Measurements from ENCODE around the gene CEP126. TPM values are rescaled to one million over a fixed set of nuclear protein-coding genes. Genes with fewer than 3 reads are reported as not detected.

Gene CEP126
- total and polyA plus RNA-seq, 8 donors: 0.47 to 9.6 (median 1.7) TPM

DNA sequence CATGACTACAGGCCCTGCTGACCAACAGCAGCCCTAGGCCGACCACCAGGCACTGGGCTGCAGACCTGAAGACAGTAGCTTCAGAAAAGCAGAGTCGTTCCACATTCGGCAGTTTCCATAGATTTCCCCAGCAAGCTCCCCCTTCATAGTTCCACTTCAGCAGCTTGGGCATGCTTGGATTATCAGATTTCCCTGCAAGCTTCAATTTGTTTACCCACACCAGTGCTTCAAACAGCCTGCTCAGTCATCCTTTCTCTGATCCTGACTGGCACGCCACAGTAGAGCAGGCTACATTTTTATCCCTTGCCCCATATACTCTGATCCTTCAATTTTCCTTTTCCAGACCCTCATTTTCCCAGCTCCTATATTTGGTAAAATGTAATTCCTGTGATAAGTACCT, 81.3 kb downstream of the CEP126 start:
- DNase-seq (no peak), ATAC-seq (no peak), FAIRE-seq (no peak)
- Histone ChIP-seq H3K4me3 (no peak overlapping the region), H3K36me3 (no peaks in the 10 kb centered on the region), H3K9me3 (no peaks in the 10 kb centered on the region), H3K4me1 (no peaks in the 10 kb centered on the region), H3K27me3 (no peaks in the 10 kb centered on the region), H3K27ac (no peak overlapping the region)
- TF ChIP-seq, protein P1, sequence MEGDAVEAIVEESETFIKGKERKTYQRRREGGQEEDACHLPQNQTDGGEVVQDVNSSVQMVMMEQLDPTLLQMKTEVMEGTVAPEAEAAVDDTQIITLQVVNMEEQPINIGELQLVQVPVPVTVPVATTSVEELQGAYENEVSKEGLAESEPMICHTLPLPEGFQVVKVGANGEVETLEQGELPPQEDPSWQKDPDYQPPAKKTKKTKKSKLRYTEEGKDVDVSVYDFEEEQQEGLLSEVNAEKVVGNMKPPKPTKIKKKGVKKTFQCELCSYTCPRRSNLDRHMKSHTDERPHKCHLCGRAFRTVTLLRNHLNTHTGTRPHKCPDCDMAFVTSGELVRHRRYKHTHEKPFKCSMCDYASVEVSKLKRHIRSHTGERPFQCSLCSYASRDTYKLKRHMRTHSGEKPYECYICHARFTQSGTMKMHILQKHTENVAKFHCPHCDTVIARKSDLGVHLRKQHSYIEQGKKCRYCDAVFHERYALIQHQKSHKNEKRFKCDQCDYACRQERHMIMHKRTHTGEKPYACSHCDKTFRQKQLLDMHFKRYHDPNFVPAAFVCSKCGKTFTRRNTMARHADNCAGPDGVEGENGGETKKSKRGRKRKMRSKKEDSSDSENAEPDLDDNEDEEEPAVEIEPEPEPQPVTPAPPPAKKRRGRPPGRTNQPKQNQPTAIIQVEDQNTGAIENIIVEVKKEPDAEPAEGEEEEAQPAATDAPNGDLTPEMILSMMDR (IDR thresholded peaks at IDR 0.05): no peak
- intact Hi-C loops (cut with DNase I): no loop called here
- WGBS, 2 donors: 71 to 83% methylated on average over 4 of the region's 4 CpGs

DNA sequence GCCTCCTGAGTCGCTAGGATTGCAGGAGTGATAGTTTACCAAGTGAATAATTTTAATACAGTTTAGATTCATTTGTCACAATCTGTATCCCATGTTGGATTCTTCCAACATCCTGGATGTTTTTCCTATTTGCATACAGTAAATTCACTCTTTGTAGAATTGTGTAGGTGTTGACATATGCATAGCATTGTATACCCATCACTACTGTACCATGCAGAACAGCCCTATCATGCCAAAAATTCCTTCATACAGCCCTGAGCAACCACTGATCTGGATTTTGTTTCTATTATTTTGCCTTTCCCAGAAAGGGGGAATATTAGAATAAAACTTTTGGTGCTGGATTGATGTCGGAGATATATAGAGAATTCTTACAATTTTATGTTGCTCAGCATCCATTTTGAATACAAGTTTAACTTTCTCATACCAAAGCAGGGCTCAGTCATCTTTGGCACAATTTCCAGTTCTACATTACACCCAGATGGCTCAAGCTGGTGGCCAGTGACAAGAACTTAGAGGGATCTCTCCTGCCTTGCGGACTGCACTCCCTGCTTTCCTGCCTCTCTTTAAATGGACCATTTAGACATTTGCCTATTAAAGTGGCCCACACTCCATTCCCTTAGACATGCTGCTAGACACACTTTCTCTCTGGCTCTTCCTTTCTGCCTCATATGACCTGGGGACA, 87.0 kb downstream of the CEP126 start:
- H3K27ac ChIP-seq: no peak overlapping the region
- TF ChIP-seq, protein P1 (IDR thresholded peaks at IDR 0.05): no peak
- H3K36me3 ChIP-seq: no peaks in the 10 kb centered on the region
- no peak overlapping the region for H3K4me3 ChIP-seq
- ATAC-seq (no peak), FAIRE-seq (no peak), DNase-seq (no peak)
- H3K9me3 ChIP-seq: no peaks in the 10 kb centered on the region
- H3K4me1 ChIP-seq: no peaks in the 10 kb centered on the region
- WGBS, 2 donors: 84 to 91% methylated on average over 3 of the region's 3 CpGs
- no peaks in the 10 kb centered on the region for H3K27me3 ChIP-seq
- intact Hi-C loops (cut with DNase I): no loop called here

DNA sequence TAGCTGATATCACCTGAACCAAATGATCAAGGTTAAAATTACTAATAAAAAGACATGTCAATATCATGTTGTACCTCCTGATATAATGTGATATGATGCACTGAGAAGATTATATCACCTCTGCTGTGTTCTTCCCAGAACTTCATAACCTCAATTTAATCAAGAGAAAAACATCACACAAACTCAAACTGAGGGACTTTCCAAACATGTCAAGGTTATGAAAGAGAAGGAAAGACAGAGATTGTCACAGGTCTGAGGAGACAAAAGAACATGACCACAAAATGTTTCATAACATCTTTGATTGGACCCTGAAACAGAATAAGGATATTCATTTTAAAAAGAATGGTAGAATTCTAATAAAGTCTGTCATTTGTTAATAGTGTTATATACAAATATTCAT, 89.4 kb downstream of the CEP126 start:
- no peak for FAIRE-seq

DNA sequence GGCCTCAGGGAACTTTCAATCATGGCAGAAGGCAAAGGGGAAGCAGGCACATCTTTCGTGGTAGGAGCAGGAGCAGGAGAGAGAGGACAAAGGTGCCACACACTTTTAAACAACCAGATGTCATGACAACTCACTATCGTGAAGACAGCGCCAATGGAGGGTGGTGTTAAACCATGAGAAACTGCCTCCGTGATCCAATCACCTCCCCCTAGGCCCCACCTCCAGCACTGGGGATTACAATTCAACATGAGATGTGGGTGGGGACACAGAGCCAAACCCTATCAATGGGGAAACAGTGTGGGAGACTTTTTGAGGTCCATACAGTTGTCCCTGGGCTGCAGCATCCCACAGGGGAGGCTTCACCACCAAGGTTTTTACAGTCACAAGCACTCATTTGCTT, 90.5 kb downstream of the CEP126 start:
- WGBS, 2 donors: 82 to 89% methylated on average over 4 of the region's 4 CpGs

More for the DNA sequence above, 89.4 kb downstream of the CEP126 start:
- intact Hi-C loops (cut with DNase I): no loop called here
- ATAC-seq (no peak), DNase-seq (no peak)
- H3K9me3 ChIP-seq: no peaks in the 10 kb centered on the region
- H3K36me3 ChIP-seq: no peaks in the 10 kb centered on the region
- H3K4me1 ChIP-seq: peaks cover 0 to 3% (median 0%) of the 10 kb centered on the region in 3 donors
- no peak overlapping the region for H3K4me3 ChIP-seq
- TF ChIP-seq, protein P1 (IDR thresholded peaks at IDR 0.05): no peak
- no peaks in the 10 kb centered on the region for H3K27me3 ChIP-seq
- no peak overlapping the region for H3K27ac ChIP-seq

More for the DNA sequence above, 90.5 kb downstream of the CEP126 start:
- DNase-seq (no peak), ATAC-seq (no peak), FAIRE-seq (no peak)
- no peaks in the 10 kb centered on the region for H3K36me3 ChIP-seq
- peaks cover 0 to 3% (median 0%) of the 10 kb centered on the region in 3 donors for H3K4me1 ChIP-seq
- no peaks in the 10 kb centered on the region for H3K27me3 ChIP-seq
- TF ChIP-seq, protein P1 (IDR thresholded peaks at IDR 0.05): no peak
- intact Hi-C loops (cut with DNase I): loop anchor here in 1 of 3 donors (5.0 kb wide), 1 partner anchor 143 kb away; no protein-coding TSS in a partner anchor
- H3K27ac ChIP-seq: no peak overlapping the region
- no peak overlapping the region for H3K4me3 ChIP-seq
- H3K9me3 ChIP-seq: no peaks in the 10 kb centered on the region
